Measurements from ENCODE around the gene UNC50.
A peak's percentile ranks its signal among the peaks of the same experiment; 100 is the strongest.
"Not testable (repeated sequence)": the region's sequence is repeated elsewhere in the genome, so short reads cannot be mapped to it uniquely, and the experiment has no call there.

UNC50 gene

GRCh38 chr2:98577313-98577712 lies 31.1 kb upstream of the UNC50 start:
- DNase-seq = no peak

GRCh38 chr2:98578231-98578630 lies 30.2 kb upstream of the UNC50 start:
- no peak for DNase-seq

- no peak for DNase-seq
Measured at GRCh38 chr2:98579926-98580325, 28.5 kb upstream of the UNC50 start.

- no peak for DNase-seq
Measured at GRCh38 chr2:98580656-98581284, 27.6 kb upstream of the UNC50 start.

- DNase-seq = no peak
Measured at GRCh38 chr2:98582523-98582922, 25.9 kb upstream of the UNC50 start.

- no peak for DNase-seq
Measured at GRCh38 chr2:98583276-98583675, 25.1 kb upstream of the UNC50 start.

- no peak for DNase-seq
Measured at GRCh38 chr2:98583816-98584618, 24.4 kb upstream of the UNC50 start.

- DNase-seq = no peak
Measured at GRCh38 chr2:98585386-98585785, 23.0 kb upstream of the UNC50 start.

- no peak for DNase-seq
Measured at GRCh38 chr2:98586551-98587140, 21.7 kb upstream of the UNC50 start.

GRCh38 chr2:98588880-98589431 lies 19.4 kb upstream of the UNC50 start:
- DNase-seq = no peak

- no peak for DNase-seq
Measured at GRCh38 chr2:98589489-98589888, 18.9 kb upstream of the UNC50 start.

- no peak for DNase-seq
Measured at GRCh38 chr2:98592565-98592964, 15.8 kb upstream of the UNC50 start.

- not testable (repeated sequence) for DNase-seq
Measured at GRCh38 chr2:98594665-98595064, 13.7 kb upstream of the UNC50 start.

- no peak for DNase-seq
Measured at GRCh38 chr2:98598781-98599428, 9.5 kb upstream of the UNC50 start.

- peak; percentile 33 for DNase-seq
Measured at GRCh38 chr2:98601532-98602132, 6.8 kb upstream of the UNC50 start.

- DNase-seq = no peak
Measured at GRCh38 chr2:98604547-98604946, 3.8 kb upstream of the UNC50 start.

GRCh38 chr2:98605076-98605475 lies 3.3 kb upstream of the UNC50 start:
- DNase-seq = no peak

- no peak for DNase-seq
Measured at GRCh38 chr2:98606431-98606830, 2.0 kb upstream of the UNC50 start.

- DNase-seq = no peak
Measured at GRCh38 chr2:98607104-98607503, 1.3 kb upstream of the UNC50 start.

GRCh38 chr2:98607741-98608115 lies 661 bp upstream of the UNC50 start:
- no peak for DNase-seq

GRCh38 chr2:98608962-98609604 lies 694 bp downstream of the UNC50 start:
- DNase-seq = no peak

GRCh38 chr2:98614024-98614739 lies 5.8 kb downstream of the UNC50 start:
- no peak for DNase-seq

All from eye (tissue), 1 donor.